HepG2 (cell line): ENCODE data around the gene EFNA4. TPM values are rescaled to one million over a fixed set of nuclear protein-coding genes. Genes with fewer than 3 reads are reported as not detected.
A peak's percentile ranks its signal among the peaks of the same experiment; 100 is the strongest.

ENCODE experiments used
- AKNA ChIP-seq: sonication (generic); formaldehyde crosslinking; IDR thresholded peaks from 2 replicates; pipeline ENCODE4 v1.4.0; 2020; ENCODE audit warnings: missing genetic modification reagents, borderline replicate concordance
- BRF2 ChIP-seq: sonication (generic); formaldehyde crosslinking; IDR thresholded peaks from 2 replicates; pipeline ENCODE4 v1.8.1; 2022; ENCODE audit warnings: mild to moderate bottlenecking, missing genetic modification reagents
- DMTF1 ChIP-seq: sonication (generic); formaldehyde crosslinking; IDR thresholded peaks from 2 replicates; pipeline ENCODE4 v1.4.0; 2020; ENCODE audit warnings: mild to moderate bottlenecking, missing genetic modification reagents
- EHMT2 ChIP-seq: fragments of 200-600 bp; sonication (generic); IDR thresholded peaks from 2 replicates; pipeline ENCODE4 v1.7.0; 2017; ENCODE audit warnings: antibody characterized with exemption, low read depth, low read length, borderline replicate concordance
- JARID2 ChIP-seq: sonication (generic); formaldehyde crosslinking; IDR thresholded peaks from 2 replicates; pipeline ENCODE4 v1.8.1; 2023; ENCODE audit warnings: missing genetic modification reagents, inconsistent platforms; ENCODE audit not compliant: insufficient replicate concordance
- KDM3A ChIP-seq: IDR thresholded peaks from 2 replicates; pipeline ENCODE4 v1.6.1; 2018; ENCODE audit warnings: low read depth, missing compliant biosample characterization
- MXD3 ChIP-seq: IDR thresholded peaks from 2 replicates; pipeline ENCODE4 v1.6.1; 2016; ENCODE audit warnings: mild to moderate bottlenecking, missing biosample characterization, missing genetic modification reagents
- POGZ ChIP-seq: sonication (generic); formaldehyde crosslinking; IDR thresholded peaks from 2 replicates; pipeline ENCODE4 v1.4.0; 2020; ENCODE audit warnings: mild to moderate bottlenecking, missing genetic modification reagents
- TFDP1 ChIP-seq: IDR thresholded peaks from 2 replicates; pipeline ENCODE4 v1.6.1; 2016; ENCODE audit warnings: missing compliant biosample characterization, missing genetic modification reagents, borderline replicate concordance
- ZNF383 ChIP-seq: sonication (generic); formaldehyde crosslinking; IDR thresholded peaks from 2 replicates; pipeline ENCODE4 v1.4.0; 2020; ENCODE audit warnings: missing genetic modification reagents, mild to moderate bottlenecking, borderline replicate concordance
- ZNF501 ChIP-seq: sonication (generic); formaldehyde crosslinking; IDR thresholded peaks from 2 replicates; pipeline ENCODE4 v1.5.1; 2020; ENCODE audit warnings: mild to moderate bottlenecking, moderate library complexity, missing genetic modification reagents
- ZNF564 ChIP-seq: sonication (generic); formaldehyde crosslinking; IDR thresholded peaks from 2 replicates; pipeline ENCODE4 v1.8.1; 2023; ENCODE audit warnings: mild to moderate bottlenecking, missing genetic modification reagents
- ZSCAN29 ChIP-seq: sonication (generic); formaldehyde crosslinking; conservative IDR thresholded peaks from 2 replicates; pipeline ENCODE4 v1.4.0; 2020; ENCODE audit warnings: mild to moderate bottlenecking, missing genetic modification reagents
- polyA plus RNA-seq, 8 experiments: library from polyadenylated mRNA; depleted of rRNA in 3 of 8; stranded (reverse) in 7 of 8; unstranded in 1 of 8; fragments of >200 nt; fragmentation: Illumina TruSeq in 4 of 8; extraction: Trizol in 4 of 8; gene quantifications; 2 replicates each; pipeline versions ENCODE4 v1.2.1 to v1.2.3, GENCODE V29; 2011 to 2016; ENCODE audit warnings: low read depth in 4 of 8, missing spikeins in 1 of 8, mixed read lengths in 1 of 8; ENCODE audit not compliant: insufficient read depth in 1 of 8
- total RNA-seq, 5 experiments: library from RNA; depleted of rRNA; stranded (reverse); fragments of >200 nt; fragmentation: Illumina TruSeq; extraction: Trizol; gene quantifications; 2 replicates each; pipeline ENCODE4 v1.2.3, GENCODE V29; 2016; ENCODE audit warnings: low read depth in 1 of 5
- TF ChIP-seq, protein P1 (sequence below): sonication (generic); formaldehyde crosslinking; IDR thresholded peaks from 2 replicates; pipeline ENCODE4 v1.4.0; 2020; ENCODE audit warnings: missing genetic modification reagents; ENCODE audit errors: not compliant biosample characterization

EFNA4 gene
- total and polyA plus RNA-seq, 2 of the 13 experiments (the other 11 are each of a cell fraction or from before 2014, with no cell fraction given): 12.0 to 17.2 TPM

DNA sequence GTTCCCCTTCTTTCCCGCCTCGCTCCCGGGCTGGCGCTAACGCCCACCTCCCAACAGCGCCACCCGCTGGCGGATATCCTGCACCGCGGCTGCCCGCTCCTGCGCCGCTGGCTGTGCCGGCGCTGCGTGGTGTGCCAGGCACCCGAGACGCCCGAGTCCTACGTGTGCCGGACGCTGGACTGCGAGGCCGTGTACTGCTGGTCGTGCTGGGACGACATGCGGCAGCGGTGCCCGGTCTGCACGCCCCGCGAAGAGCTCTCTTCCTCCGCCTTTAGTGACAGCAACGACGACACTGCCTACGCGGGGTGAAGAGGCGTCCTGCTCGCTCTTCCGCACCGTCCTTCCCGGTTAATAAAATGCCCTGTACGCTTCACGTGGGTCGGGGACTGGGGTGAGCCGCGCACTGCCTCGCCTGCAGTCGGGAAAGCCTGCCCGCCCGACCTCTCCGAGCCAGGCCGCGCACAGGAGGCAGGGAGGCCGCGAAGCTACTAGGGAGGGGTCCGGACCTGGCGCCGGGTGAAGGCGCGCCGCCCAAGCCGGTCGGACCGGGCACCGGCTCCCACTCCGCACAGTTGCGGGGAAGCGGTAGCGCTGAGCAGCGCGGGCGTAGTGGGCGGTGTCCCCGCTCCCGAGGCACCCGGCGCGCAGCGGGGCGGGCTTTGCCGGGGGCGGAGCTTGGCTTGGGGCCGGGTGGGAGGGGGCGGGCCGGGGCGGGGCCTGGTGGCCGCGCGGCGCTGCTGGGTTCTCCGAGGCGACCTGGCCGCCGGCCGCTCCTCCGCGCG is 12.8 kb upstream of the EFNA4 start, which contains the start of gene ADAM15 (continued):
- TF ChIP-seq ZNF564 (CRISPR knock-in tag): 0 out of 2 replicates have a peak, but pooled peaks have one; percentile 77
- peak; percentile 92 for TF ChIP-seq ZNF501 (CRISPR knock-in tag)
- no peak for TF ChIP-seq AKNA (CRISPR knock-in tag)
- peak; percentile 58; the same call in 1 of the 2 replicates for TF ChIP-seq MXD3 (CRISPR knock-in tag)
- TF ChIP-seq EHMT2: no peak
- TF ChIP-seq ZSCAN29: no peak
- TF ChIP-seq, protein P1, sequence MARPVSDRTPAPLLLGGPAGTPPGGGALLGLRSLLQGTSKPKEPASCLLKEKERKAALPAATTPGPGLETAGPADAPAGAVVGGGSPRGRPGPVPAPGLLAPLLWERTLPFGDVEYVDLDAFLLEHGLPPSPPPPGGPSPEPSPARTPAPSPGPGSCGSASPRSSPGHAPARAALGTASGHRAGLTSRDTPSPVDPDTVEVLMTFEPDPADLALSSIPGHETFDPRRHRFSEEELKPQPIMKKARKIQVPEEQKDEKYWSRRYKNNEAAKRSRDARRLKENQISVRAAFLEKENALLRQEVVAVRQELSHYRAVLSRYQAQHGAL (CRISPR knock-in tag): no peak
- peak; percentile 98 for TF ChIP-seq TFDP1 (CRISPR knock-in tag)
- TF ChIP-seq KDM3A: peak; percentile 93; the same call in 1 of the 2 replicates
- TF ChIP-seq POGZ (CRISPR knock-in tag): peak; percentile 13; the same call in 1 of the 2 replicates
- TF ChIP-seq BRF2 (CRISPR knock-in tag): 0 out of 2 replicates have a peak, but pooled peaks have one; percentile 6
- TF ChIP-seq DMTF1 (CRISPR knock-in tag): 0 out of 2 replicates have a peak, but pooled peaks have one; percentile 79
- TF ChIP-seq ZNF383 (CRISPR knock-in tag): 0 out of 2 replicates have a peak, but pooled peaks have one; percentile 53
- TF ChIP-seq JARID2 (CRISPR knock-in tag): no peak
